DND-41 (cell line): ENCODE measurements around the gene TM9SF4.

ENCODE experiments used
- EZH2 ChIP-seq: IDR thresholded peaks from 3 replicates; pipeline ENCODE4 v1.6.1; 2012; ENCODE audit warnings: borderline replicate concordance, low read depth, mild to moderate bottlenecking, moderate library complexity, low read length, inconsistent platforms; ENCODE audit not compliant: severe bottlenecking
- TF ChIP-seq, protein P1 (sequence below): IDR thresholded peaks from 2 replicates; pipeline ENCODE4 v1.5.1; 2012; ENCODE audit warnings: borderline replicate concordance, low read length, moderate library complexity, mild to moderate bottlenecking; ENCODE audit not compliant: poor library complexity, severe bottlenecking; ENCODE audit errors: extremely low read depth

DNA sequence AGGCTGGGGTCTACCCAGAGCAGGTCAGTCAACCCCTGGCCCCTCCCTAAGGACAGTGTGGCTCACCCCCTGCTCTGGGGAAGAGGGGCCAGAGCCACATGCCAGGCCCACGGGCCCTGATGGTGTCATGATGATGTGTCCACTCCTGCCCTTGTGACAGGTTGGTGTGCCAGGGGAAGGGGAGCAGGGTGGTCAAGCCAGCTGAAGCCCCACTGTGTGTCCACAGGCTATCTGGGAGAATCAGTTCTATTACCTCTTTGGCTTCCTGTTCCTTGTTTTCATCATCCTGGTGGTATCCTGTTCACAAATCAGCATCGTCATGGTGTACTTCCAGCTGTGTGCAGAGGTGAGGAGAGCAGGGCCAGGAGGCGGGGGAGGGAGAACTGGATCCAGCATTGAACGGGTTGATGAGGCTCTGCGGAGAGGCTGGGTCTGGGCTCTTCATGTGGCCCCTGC lies 50.3 kb downstream of the TM9SF4 start:
- TF ChIP-seq, protein P1, sequence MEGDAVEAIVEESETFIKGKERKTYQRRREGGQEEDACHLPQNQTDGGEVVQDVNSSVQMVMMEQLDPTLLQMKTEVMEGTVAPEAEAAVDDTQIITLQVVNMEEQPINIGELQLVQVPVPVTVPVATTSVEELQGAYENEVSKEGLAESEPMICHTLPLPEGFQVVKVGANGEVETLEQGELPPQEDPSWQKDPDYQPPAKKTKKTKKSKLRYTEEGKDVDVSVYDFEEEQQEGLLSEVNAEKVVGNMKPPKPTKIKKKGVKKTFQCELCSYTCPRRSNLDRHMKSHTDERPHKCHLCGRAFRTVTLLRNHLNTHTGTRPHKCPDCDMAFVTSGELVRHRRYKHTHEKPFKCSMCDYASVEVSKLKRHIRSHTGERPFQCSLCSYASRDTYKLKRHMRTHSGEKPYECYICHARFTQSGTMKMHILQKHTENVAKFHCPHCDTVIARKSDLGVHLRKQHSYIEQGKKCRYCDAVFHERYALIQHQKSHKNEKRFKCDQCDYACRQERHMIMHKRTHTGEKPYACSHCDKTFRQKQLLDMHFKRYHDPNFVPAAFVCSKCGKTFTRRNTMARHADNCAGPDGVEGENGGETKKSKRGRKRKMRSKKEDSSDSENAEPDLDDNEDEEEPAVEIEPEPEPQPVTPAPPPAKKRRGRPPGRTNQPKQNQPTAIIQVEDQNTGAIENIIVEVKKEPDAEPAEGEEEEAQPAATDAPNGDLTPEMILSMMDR = no peak
- no peak for TF ChIP-seq EZH2
